ENCODE measurements around the gene AUNIP.
A peak's percentile ranks its signal among the peaks of the same experiment; 100 is the strongest.

AUNIP gene

GRCh38 chr1:25797939-25798338, 61.3 kb downstream of the AUNIP start (continued):
- no peak for TF ChIP-seq TSHZ1 (tag by site-specific recombination; IDR thresholded peaks at IDR 0.05; ENCODE audit: borderline replicate concordance)
- TF ChIP-seq ZNF530 (tag by site-specific recombination; IDR thresholded peaks at IDR 0.05; ENCODE audit: low read depth), result no peak

- ChIA-PET CTCF (interaction anchor here (0.7 to 3.4 kb wide), 15 partner anchors 9 to 543 kb away, joined by 3 to 32 read pairs (median 5); partner anchors contain the start of gene MTFR1L), POLR2A (interaction anchor here (0.6 kb wide), 1 partner anchor 42 kb away, joined by 3 read pairs; no protein-coding TSS in a partner anchor)
- Histone ChIP-seq H3K4me3 (ENCODE audit: low read depth, low read length) (no peak overlapping the region), H3K36me3 (ENCODE audit: control insufficient read depth in 2 of 2, insufficient read depth in 1 of 2, low read length in 2 of 2) (peaks cover 0 to 7% of the 10 kb centered on the region in 2 experiments; a peak in 2 of 3 replicates), H3K27ac (ENCODE audit: extremely low read depth, low read depth, low read length) (no peak overlapping the region), H3K9me3 (ENCODE audit: control insufficient read depth, insufficient read depth, low read depth, low read length) (no peaks in the 10 kb centered on the region), H3K4me1 (ENCODE audit: control insufficient read depth, insufficient read depth, low read length) (0 out of 2 replicates have a peak, but pooled peaks cover 2% of the 10 kb centered on the region)
- no peak for TF ChIP-seq ZNF266 (tag by site-specific recombination; IDR thresholded peaks at IDR 0.05; ENCODE audit: low read depth)
- TF ChIP-seq ZNF701 (tag by site-specific recombination; IDR thresholded peaks at IDR 0.05), result no peak
- TF ChIP-seq CTCF (tag by site-specific recombination; IDR thresholded peaks at IDR 0.05), result peak; percentile 82
- 0 out of 2 replicates have a peak, but pooled peaks have one; percentile 16 for TF ChIP-seq GLIS1 (tag by site-specific recombination; IDR thresholded peaks at IDR 0.05)
- peak; percentile 55 for TF ChIP-seq ZBTB17 (tag by site-specific recombination; IDR thresholded peaks at IDR 0.05)
- peak; percentile 51 for TF ChIP-seq PRDM10 (tag by site-specific recombination; IDR thresholded peaks at IDR 0.05)
- TF ChIP-seq HOXD13 (CRISPR knock-in tag; IDR thresholded peaks at IDR 0.05; ENCODE audit: borderline replicate concordance), result no peak
- TF ChIP-seq ZNF670 (tag by site-specific recombination; IDR thresholded peaks at IDR 0.05; ENCODE audit: low read depth), result no peak
- 0 out of 2 replicates have a peak, but pooled peaks have one; percentile 18 for TF ChIP-seq ZSCAN30 (tag by site-specific recombination; IDR thresholded peaks at IDR 0.05)
- no peak for TF ChIP-seq ZNF645 (tag by site-specific recombination; IDR thresholded peaks at IDR 0.05)
- TF ChIP-seq GFI1B (tag by site-specific recombination; IDR thresholded peaks at IDR 0.05), result peak; percentile 82; the same call in 1 of the 2 replicates
- TF ChIP-seq ZNF366 (tag by site-specific recombination; conservative IDR thresholded peaks at IDR 0.05), result peak; percentile 42; the same call in 1 of the 2 replicates
- peak; percentile 98 for TF ChIP-seq ZSCAN4 (tag by site-specific recombination; IDR thresholded peaks at IDR 0.05)
- TF ChIP-seq ZNF629 (tag by site-specific recombination; IDR thresholded peaks at IDR 0.05), result 0 out of 2 replicates have a peak, but pooled peaks have one; percentile 16
- TF ChIP-seq IKZF3 (tag by site-specific recombination; IDR thresholded peaks at IDR 0.05), result peak; percentile 94
- peak; percentile 62; the same call in 1 of the 2 replicates for TF ChIP-seq PRDM1 (tag by site-specific recombination; IDR thresholded peaks at IDR 0.05)
- TF ChIP-seq ZBTB26 (tag by site-specific recombination; optimal IDR thresholded peaks at IDR 0.05), result peak; percentile 52
- no peak for TF ChIP-seq ZNF558 (tag by site-specific recombination; IDR thresholded peaks at IDR 0.05)
Observed at GRCh38 chr1:25796811-25797458, 62.3 kb downstream of the AUNIP start.
